Keratinocyte (primary cell): Measurements from ENCODE around the gene FABP1.

Source experiments
- EZH2 ChIP-seq: IDR thresholded peaks from one replicate; pipeline ENCODE4 v1.6.1; 2012; ENCODE audit warnings: inconsistent platforms, mild to moderate bottlenecking, low read length, moderate library complexity
- TF ChIP-seq, protein P1 (sequence below), 3 experiments: IDR thresholded peaks in 1 of 3; conservative IDR thresholded peaks in 1 of 3; optimal IDR thresholded peaks in 1 of 3; 2 replicates in 2 of 3; 3 replicates in 1 of 3; pipeline versions ENCODE3 to v1.5.1; 2011; ENCODE audit warnings: low read length in 3 of 3, mild to moderate bottlenecking in 3 of 3, moderate library complexity in 2 of 3, control low read depth in 1 of 3, inconsistent platforms in 1 of 3; ENCODE audit not compliant: insufficient read depth in 2 of 3; ENCODE audit errors: extremely low read depth in 1 of 3

DNA sequence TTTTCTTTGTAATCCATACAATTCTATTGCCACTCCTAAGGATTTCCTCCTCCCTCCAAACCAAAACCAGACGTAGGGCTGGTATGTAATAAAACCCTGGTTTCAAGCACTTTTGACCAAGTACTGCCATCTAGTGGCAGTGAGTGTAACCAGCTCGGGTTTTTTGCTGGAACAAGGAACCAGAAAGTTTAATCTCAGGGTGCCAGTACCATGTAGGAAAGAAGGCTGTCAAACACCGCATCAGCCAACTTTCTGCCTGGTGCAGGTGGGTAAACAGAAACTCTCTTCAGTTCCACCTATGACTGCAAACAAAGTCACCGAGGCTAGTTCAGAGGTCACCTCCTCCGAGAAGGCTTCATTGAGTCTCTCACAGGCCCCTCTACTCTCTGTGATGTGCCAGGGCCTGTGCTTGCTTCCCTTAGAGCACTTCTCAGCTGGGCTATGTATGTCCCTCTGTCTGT is 32.1 kb upstream of the FABP1 start:
- TF ChIP-seq, protein P1, sequence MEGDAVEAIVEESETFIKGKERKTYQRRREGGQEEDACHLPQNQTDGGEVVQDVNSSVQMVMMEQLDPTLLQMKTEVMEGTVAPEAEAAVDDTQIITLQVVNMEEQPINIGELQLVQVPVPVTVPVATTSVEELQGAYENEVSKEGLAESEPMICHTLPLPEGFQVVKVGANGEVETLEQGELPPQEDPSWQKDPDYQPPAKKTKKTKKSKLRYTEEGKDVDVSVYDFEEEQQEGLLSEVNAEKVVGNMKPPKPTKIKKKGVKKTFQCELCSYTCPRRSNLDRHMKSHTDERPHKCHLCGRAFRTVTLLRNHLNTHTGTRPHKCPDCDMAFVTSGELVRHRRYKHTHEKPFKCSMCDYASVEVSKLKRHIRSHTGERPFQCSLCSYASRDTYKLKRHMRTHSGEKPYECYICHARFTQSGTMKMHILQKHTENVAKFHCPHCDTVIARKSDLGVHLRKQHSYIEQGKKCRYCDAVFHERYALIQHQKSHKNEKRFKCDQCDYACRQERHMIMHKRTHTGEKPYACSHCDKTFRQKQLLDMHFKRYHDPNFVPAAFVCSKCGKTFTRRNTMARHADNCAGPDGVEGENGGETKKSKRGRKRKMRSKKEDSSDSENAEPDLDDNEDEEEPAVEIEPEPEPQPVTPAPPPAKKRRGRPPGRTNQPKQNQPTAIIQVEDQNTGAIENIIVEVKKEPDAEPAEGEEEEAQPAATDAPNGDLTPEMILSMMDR (optimal IDR thresholded peaks at IDR 0.05 in 1 of 3, IDR thresholded peaks at IDR 0.05 in 1 of 3, conservative IDR thresholded peaks at IDR 0.05 in 1 of 3; ENCODE audit: extremely low read depth in 1 of 3, insufficient read depth in 2 of 3, low read length in 3 of 3) = peak; percentile 71 to 85 (median 71)
- no peak for TF ChIP-seq EZH2
